AG20443 (cell line): ENCODE measurements around the gene APOC1.

ENCODE experiments used
- DNase-seq: peaks from one replicate; pipeline ENCODE4 v3.0.0; 2012; ENCODE audit warnings: low spot score, mixed read lengths

Gene APOC1

DNA sequence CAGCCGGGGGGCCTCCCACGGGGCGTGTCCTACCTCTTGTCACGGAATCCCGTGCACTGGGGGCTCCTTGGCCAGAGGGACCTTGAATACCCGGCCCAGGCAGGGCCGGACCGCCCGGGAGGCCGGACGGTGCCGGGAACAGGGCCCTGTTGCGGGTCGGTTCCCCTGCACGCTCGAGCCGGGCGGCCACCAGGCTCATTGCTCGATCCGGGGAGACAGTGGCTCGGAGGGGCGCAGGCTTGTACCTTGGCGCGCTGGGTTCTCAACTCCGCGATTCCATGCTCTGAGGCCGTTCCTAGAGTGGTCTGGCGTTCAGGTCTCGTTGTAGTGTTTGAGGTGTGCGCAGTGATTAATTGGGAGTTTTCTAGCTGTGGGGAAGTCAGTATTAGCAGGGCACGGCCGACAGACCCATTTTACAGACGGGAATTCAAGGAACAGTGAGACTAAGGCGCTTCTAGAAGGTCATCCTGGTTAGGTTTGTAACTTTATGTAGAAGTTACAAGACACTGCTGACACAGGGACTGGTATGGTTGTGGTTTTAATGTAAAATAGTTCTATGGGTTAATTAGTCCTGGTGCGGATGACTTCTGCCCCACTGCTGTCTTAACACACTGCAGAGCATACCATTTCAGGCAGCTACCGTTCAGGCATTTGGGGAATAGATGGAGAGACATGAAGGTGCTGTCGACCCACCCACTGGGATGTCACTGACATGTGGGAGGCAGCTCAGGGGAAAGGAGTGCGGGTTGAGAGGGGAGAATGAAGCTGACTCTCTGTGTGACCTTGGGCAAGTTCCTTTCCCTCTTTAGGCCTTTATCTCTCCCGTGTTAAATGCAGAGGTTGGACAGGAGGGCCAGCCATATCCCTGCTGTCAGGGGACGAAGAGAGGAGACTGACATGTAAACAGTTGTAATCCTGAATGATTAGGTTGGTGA, 41.4 kb downstream of the APOC1 start:
- no peak for DNase-seq

GRCh38 chr19:44957526-44957925, 43.1 kb downstream of the APOC1 start:
- no peak for DNase-seq

GRCh38 chr19:44958090-44958489, 43.7 kb downstream of the APOC1 start:
- no peak for DNase-seq

GRCh38 chr19:44959691-44960090, 45.3 kb downstream of the APOC1 start:
- DNase-seq, result no peak

DNA sequence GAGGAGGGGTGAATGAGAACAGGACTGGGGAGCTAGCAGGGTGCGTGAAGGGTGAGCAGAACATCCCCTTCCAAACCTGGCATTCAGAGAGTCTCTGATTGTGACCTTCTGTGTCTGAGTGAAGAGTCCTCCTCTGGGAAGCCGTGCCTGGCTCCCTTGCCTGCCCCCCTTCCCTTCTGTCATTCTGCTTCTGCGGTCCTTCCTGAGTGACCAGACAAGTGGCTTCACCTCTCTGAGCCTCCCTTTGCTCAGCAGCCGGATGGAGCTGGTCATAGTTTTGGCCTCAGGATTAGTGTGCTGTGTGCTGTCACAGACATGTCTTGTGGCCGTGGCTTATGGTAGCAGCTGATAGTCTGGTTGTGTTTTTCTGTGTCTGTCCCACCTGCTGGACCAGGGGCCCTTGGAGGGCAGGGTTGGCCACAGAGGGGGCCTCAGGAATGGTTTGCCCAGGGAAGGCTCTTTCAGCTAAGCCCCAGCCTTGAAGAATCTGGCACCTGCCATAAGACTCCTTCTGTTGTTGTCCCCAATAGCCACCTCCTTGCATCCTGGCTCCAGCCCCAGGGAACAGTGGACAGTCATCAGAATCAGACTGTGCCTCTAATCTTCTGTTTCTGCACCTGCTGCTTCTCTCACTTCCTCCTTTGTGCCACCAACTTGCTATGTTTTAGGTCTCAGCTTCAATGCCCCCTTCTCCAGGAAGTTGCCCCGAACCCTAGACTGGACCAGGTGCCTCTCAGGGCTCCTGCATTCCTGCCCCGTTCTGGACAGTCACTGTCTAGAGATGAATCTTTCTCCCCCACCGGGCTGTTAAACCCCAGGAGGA, 46.7 kb downstream of the APOC1 start:
- DNase-seq, result no peak

DNA sequence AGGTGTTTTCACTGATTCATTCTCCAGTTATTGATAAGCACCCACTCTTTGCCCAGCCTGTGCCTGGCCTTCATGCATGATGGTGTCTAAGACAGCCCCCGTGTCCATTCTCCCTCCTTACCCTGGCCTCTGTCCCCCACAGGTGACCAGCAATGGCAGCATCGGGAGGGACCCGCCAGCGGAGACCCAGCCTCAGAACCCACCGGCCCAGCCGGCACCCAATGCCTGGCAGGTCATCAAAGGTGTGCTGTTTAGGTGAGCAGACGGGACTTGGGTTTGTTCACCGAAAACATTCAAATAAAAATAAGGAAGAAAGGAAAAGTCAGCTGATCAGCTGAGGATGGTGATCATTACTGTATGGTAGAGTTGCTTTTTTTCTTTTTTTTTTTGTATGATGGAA, 47.4 kb downstream of the APOC1 start:
- DNase-seq, result no peak

- DNase-seq, result no peak
These were observed 53.7 kb downstream of the APOC1 start for GRCh38 chr19:44968118-44968517.

DNA sequence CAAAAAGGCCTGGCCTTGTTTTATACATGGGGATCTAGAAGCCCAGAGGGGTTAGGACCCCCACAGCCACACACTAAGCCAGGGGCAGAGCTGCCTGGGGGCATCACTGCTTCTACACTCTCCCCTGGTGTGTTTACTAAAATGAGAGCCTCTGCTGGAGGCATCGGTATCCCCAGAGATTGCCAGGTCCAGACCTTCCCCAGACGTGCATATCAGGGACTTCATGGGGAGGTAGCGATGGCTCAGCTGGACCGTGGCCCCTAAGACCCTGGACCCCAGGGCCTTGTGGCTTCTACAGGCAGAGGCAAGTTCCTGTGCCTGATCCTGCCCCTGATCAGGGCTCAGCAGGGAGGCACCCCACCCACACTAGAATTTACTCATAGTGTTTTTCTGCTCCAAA, 54.3 kb downstream of the APOC1 start:
- DNase-seq, result no peak
